ENCODE results near the gene HPS1.

DNA sequence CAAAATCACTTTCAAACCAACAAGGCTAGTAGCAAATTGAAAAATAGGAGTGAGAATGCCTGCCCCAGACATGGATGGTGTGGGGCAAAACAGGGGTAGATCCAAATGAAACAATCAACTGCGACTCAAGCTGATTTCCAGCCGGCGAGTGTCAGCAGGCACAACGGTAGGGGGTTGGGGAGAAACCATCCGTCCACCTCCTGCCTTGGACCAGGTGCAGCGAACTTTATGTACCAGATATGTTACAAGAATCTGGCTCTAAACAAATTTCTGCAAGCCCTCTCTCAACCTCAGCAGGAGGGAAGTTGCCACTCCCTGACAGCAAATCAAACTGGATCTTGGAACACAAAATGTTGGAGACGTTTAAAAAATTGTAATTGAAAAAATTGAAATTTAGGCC is 76.9 kb downstream of the HPS1 start:
- TF ChIP-seq, protein P1, sequence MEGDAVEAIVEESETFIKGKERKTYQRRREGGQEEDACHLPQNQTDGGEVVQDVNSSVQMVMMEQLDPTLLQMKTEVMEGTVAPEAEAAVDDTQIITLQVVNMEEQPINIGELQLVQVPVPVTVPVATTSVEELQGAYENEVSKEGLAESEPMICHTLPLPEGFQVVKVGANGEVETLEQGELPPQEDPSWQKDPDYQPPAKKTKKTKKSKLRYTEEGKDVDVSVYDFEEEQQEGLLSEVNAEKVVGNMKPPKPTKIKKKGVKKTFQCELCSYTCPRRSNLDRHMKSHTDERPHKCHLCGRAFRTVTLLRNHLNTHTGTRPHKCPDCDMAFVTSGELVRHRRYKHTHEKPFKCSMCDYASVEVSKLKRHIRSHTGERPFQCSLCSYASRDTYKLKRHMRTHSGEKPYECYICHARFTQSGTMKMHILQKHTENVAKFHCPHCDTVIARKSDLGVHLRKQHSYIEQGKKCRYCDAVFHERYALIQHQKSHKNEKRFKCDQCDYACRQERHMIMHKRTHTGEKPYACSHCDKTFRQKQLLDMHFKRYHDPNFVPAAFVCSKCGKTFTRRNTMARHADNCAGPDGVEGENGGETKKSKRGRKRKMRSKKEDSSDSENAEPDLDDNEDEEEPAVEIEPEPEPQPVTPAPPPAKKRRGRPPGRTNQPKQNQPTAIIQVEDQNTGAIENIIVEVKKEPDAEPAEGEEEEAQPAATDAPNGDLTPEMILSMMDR (IDR thresholded peaks at IDR 0.05) = no peak
- TF ChIP-seq POLR2A (IDR thresholded peaks at IDR 0.05) = no peak
- no peak for TF ChIP-seq POLR2AphosphoS5 (IDR thresholded peaks at IDR 0.05)
- TF ChIP-seq EP300 (IDR thresholded peaks at IDR 0.05) = no peak
